Neural crest cell (in vitro differentiated cells): ENCODE results near the gene BTBD9. TPM values are rescaled to one million over a fixed set of nuclear protein-coding genes. Genes with fewer than 3 reads are reported as not detected.

ENCODE experiments used
- DNase-seq: peaks from one replicate; pipeline ENCODE4 v3.0.0; 2021; ENCODE audit warnings: low read depth, mixed read lengths, low spot score
- H3K27ac Mint-ChIP-seq: one replicate; pipeline ENCODE4 v1.8.0; 2021; ENCODE audit warnings: mild to moderate bottlenecking, mixed read lengths; ENCODE audit not compliant: unreplicated experiment
- H3K27me3 Mint-ChIP-seq: 2 replicates; pipeline ENCODE4 v1.8.0; 2021; ENCODE audit warnings: low read depth, mild to moderate bottlenecking, mixed read lengths
- H3K36me3 Mint-ChIP-seq: 2 replicates; pipeline ENCODE4 v1.8.0; 2021; ENCODE audit warnings: low read depth, mild to moderate bottlenecking, mixed read lengths
- H3K4me1 Mint-ChIP-seq: 2 replicates; pipeline ENCODE4 v1.8.0; 2021; ENCODE audit warnings: mixed read lengths
- H3K4me3 Mint-ChIP-seq: one replicate; pipeline ENCODE4 v1.8.0; 2021; ENCODE audit warnings: mild to moderate bottlenecking, mixed read lengths
- H3K9me3 Mint-ChIP-seq: 2 replicates; pipeline ENCODE4 v1.8.0; 2021; ENCODE audit warnings: mixed read lengths
- CTCF ChIP-seq: fragments of 200-600 bp; sonication (generic); conservative IDR thresholded peaks from 2 replicates; pipeline ENCODE4 v1.5.0; 2021; ENCODE audit warnings: antibody characterized with exemption, mild to moderate bottlenecking
- total RNA-seq: library from RNA; stranded (reverse); gene quantifications from 2 replicates; pipeline ENCODE4 v1.2.1, GENCODE V29; 2021

The BTBD9 gene
- total RNA-seq, 1 donor from 2014 or later = 18.0 TPM

GRCh38 chr6:38493931-38494547 lies 145.7 kb downstream of the BTBD9 start:
- DNase-seq = peak; percentile 88
- Mint-ChIP-seq H3K4me1 (peaks cover 16% of the 10 kb centered on the region), H3K27me3 (no peaks in the 10 kb centered on the region), H3K27ac (no peak overlapping the region), H3K4me3 (no peak overlapping the region), H3K36me3 (no peaks in the 10 kb centered on the region), H3K9me3 (no peaks in the 10 kb centered on the region)
- peak; percentile 99 for TF ChIP-seq CTCF

GRCh38 chr6:38492031-38492430 lies 147.7 kb downstream of the BTBD9 start:
- Mint-ChIP-seq H3K4me3 (no peak overlapping the region), H3K27ac (no peak overlapping the region), H3K27me3 (no peaks in the 10 kb centered on the region), H3K9me3 (no peaks in the 10 kb centered on the region), H3K4me1 (peaks cover 3% of the 10 kb centered on the region), H3K36me3 (no peaks in the 10 kb centered on the region)
- no peak for DNase-seq
- no peak for TF ChIP-seq CTCF

- no peaks in the 10 kb centered on the region for H3K36me3 Mint-ChIP-seq
- peaks cover 3% of the 10 kb centered on the region for H3K4me1 Mint-ChIP-seq
- H3K27ac Mint-ChIP-seq = no peak overlapping the region
- no peaks in the 10 kb centered on the region for H3K27me3 Mint-ChIP-seq
- no peak for TF ChIP-seq CTCF
- no peaks in the 10 kb centered on the region for H3K9me3 Mint-ChIP-seq
- no peak for DNase-seq
- no peak overlapping the region for H3K4me3 Mint-ChIP-seq
These were observed 149.8 kb downstream of the BTBD9 start for GRCh38 chr6:38489951-38490350.

- Mint-ChIP-seq H3K27me3 (no peaks in the 10 kb centered on the region), H3K4me3 (no peak overlapping the region), H3K9me3 (no peaks in the 10 kb centered on the region), H3K36me3 (no peaks in the 10 kb centered on the region), H3K27ac (no peak overlapping the region), H3K4me1 (no peaks in the 10 kb centered on the region)
- TF ChIP-seq CTCF = no peak
- no peak for DNase-seq
These were observed 152.3 kb downstream of the BTBD9 start for GRCh38 chr6:38487423-38487822.

- Mint-ChIP-seq H3K36me3 (no peaks in the 10 kb centered on the region), H3K4me1 (no peaks in the 10 kb centered on the region), H3K27ac (no peak overlapping the region)
These were observed 154.2 kb downstream of the BTBD9 start for GRCh38 chr6:38485488-38485887.

More at GRCh38 chr6:38485488-38485887, 154.2 kb downstream of the BTBD9 start:
- Mint-ChIP-seq H3K27me3 (no peaks in the 10 kb centered on the region), H3K9me3 (no peaks in the 10 kb centered on the region), H3K4me3 (no peak overlapping the region)
- TF ChIP-seq CTCF = no peak
- DNase-seq = no peak
